Epithelial cell of esophagus (primary cell): ENCODE results near the gene ZNHIT2.

Experiments
- DNase-seq: peaks from one replicate; pipeline ENCODE4 v3.0.0; 2010; ENCODE audit warnings: low read depth
- H3K4me3 ChIP-seq: 2 replicates; pipeline ENCODE4 v1.5.1; 2011; ENCODE audit warnings: mild to moderate bottlenecking, low read length, control low read depth
- TF ChIP-seq, protein P1 (sequence below): IDR thresholded peaks from 2 replicates; pipeline ENCODE4 v1.5.1; 2011; ENCODE audit warnings: low read depth, mild to moderate bottlenecking, low read length, control low read depth, inconsistent platforms; ENCODE audit not compliant: insufficient read depth; ENCODE audit errors: missing control alignments

ZNHIT2 gene

DNA sequence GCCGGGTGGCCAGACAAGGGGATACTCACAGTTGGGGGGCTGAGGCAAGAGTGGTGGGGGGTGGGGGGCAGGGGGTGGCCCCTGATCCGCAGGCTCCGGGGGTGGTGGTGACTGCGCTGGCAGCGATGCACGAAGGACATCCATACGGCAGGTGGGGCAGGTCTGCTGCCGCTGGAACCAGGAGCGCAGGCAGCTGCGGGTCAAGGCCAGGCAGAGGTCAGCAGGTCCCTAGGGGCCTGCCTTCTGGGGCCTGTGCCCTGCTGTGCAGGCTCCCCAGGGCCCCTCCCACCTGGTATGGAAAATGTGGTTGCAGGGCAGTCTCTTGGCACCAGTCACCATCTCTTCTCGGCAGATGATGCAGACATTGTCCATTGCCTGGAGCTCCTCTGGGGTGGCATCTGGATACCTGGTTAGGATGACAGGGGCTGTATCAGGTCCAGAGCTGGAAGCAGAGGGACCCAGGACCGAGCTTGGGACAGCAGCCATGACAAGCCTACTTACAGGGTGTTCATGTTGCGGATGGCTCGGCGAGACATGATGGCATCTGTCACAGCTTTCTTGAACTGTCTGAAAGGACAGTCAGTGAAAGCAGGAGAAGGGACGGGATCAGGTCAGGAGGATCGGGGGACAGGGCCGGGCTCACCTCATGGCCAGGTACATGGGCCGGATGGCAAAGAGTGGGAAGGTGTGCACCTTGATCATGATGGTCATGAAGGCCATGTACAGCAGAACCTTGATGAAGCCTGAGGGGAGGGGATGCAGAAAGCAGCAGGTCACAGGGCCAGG, 13.3 kb upstream of the ZNHIT2 start:
- no peak for DNase-seq
- TF ChIP-seq, protein P1, sequence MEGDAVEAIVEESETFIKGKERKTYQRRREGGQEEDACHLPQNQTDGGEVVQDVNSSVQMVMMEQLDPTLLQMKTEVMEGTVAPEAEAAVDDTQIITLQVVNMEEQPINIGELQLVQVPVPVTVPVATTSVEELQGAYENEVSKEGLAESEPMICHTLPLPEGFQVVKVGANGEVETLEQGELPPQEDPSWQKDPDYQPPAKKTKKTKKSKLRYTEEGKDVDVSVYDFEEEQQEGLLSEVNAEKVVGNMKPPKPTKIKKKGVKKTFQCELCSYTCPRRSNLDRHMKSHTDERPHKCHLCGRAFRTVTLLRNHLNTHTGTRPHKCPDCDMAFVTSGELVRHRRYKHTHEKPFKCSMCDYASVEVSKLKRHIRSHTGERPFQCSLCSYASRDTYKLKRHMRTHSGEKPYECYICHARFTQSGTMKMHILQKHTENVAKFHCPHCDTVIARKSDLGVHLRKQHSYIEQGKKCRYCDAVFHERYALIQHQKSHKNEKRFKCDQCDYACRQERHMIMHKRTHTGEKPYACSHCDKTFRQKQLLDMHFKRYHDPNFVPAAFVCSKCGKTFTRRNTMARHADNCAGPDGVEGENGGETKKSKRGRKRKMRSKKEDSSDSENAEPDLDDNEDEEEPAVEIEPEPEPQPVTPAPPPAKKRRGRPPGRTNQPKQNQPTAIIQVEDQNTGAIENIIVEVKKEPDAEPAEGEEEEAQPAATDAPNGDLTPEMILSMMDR, result no peak
- no peak overlapping the region for H3K4me3 ChIP-seq

DNA sequence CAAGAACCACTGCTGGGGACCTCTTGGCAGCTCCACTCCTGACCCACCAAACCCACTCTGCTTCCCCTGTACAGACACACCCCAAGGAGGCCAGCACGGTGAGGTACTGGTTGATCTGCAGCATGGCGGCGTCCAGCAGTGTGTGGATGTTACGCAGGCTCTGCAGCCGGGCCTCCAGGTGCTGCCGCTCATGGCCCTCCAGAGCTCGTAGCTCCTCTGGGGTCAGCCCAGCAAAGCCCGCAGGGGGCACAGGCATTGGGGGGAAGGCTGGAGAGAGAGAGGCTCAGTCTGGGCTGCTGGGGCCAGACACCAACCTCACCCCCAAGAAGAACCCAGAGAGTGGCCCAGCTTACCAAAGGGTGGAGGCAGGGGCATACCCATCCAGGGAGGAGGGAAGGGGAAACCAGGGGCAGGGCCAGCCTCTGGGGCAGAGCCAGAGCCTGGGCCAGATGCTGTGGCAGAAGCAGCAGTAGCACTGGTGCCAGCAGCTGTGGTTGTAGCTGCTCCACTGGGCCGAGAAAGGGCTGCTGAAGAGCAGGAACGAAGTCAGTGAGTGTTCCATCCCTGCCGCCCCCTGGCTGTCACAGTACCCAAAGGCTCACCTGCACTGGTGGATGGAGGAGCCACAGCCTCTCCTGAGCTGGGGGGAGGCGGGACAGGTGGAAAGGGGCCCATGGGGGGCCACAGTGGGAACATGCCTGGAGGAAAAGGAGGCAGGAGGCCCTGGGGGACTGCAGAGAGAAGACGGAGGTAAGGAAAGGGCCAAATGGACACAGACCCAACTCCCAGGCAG, 12.3 kb upstream of the ZNHIT2 start:
- TF ChIP-seq, protein P1, result no peak
- no peak for DNase-seq
- no peak overlapping the region for H3K4me3 ChIP-seq

DNA sequence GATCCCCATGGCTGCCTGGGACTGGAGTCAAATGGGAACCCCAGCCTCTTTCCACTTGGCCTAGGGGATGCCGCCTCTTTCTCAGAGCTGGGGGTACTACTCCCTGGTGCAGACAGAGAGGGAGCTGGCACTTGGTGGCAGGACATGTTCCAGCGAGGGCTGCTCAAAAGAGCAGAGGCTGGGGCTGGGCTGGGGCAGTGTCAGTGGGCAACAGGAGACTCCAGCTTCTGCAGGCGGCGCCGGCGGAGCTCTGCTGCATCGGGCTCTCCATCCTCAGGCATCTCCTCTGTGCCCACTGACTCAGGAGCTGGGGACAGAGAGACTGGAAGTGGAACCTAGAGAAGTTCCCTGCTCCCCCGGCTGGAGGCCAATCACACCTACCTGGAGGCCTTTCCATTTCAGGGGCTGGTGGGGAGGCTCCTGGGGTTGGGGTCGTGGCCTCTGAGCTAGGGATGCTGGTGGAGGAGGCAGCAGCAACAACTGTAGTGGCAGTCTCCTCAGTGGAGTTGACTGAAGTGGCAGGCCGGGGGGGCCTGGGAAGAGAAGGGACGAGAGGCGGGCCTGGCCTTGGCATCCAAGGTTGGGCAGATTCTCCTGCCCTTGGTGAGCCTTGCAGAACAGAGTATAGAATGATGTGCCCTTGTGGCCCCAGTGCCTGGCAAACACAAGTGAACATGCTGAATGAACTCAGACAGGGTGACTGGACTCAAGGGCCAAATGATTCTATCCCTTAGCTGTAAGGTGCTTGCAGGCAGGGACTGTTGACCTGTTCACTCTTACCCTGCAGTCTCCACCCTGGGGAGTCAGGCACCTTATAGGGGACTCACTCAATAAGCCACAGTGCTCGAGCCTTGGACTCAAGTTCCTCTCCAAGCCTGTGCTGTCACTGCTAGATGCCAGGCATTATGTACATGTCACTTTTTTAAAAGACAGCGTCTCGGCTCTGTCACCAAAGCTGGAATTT, 11.0 kb upstream of the ZNHIT2 start:
- H3K4me3 ChIP-seq, result no peak overlapping the region
- TF ChIP-seq, protein P1, result no peak

DNA sequence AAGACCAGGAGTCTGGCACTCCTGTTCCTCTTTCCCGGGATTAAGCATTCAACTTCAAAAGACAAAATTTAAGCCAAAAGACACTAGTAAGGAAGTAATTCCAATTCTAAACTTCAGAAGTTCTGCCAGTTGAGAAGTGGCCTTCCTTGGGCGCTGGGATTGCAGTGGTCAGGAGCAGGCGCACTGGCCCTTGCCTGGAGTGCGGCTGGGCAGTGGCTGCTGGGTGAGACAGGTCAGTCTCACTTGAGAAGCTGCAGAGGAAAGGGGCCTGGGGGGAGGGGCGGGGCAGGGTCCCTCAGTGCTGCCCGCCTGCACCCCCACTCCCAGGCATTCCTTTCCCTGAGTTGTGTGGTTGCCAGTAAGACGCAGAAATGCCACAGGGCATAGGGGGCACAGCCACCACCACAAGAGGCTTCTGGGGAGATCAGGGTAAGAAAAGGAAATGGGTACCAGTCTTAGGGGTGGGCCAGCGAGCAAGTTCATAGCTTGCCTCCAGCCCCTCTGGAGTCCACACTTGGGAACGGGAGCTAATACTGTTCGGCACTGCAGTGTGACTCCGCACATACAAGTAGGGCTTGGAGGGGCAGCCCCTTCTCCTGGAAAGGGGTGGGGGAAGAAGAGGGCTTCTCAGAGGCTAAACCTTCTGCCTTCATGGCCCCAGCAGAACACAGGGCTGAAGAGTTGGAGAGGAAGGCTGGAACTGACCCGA, 10.1 kb upstream of the ZNHIT2 start:
- no peak for DNase-seq
- H3K4me3 ChIP-seq, result no peak overlapping the region
- TF ChIP-seq, protein P1, result no peak

More for the DNA sequence above, 11.0 kb upstream of the ZNHIT2 start:
- no peak for DNase-seq

DNA sequence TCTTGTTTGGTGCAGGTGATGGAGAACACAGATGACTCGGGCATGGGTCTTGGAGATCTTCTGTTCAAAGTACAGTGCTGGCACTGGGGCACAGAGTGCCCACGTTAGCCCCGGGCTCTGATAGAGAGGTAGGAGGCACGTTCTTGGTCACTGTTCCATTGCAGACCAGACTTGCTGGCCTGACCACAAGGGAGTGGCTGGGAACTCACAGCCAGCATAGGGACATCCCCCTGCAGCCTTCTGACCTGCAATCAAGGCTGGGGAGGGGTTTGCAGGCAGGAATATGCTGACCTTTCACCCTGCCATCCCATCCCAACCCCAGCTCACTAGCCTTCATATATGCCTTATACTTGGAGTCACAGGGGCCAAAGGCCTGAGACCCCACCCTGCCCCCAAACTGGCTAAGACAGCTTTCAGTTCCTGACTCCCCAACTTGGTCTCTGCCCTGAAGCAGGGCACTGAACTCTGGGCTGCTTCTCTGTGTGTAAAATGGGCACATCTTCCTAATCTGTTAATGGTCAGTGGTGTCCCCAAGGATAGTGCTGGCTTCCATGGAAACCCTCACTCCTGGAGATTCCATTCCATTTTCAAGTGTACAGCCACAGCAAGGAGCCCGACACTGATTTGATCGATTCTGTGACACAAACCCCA, 9.2 kb upstream of the ZNHIT2 start:
- H3K4me3 ChIP-seq, result no peak overlapping the region
- TF ChIP-seq, protein P1, result no peak

More for the DNA sequence above, 9.2 kb upstream of the ZNHIT2 start:
- no peak for DNase-seq
